ENCODE results near the gene SLC7A10. TPM values are rescaled to one million over a fixed set of nuclear protein-coding genes. Genes with fewer than 3 reads are reported as not detected.
A peak's percentile ranks its signal among the peaks of the same experiment; 100 is the strongest.
"Not testable (repeated sequence)": the region's sequence is repeated elsewhere in the genome, so short reads cannot be mapped to it uniquely, and the experiment has no call there.

The SLC7A10 gene
- total and polyA plus RNA-seq, 2 donors from 2014 or later = 0.41 TPM; not detected in 1

GRCh38 chr19:33192010-33192409 is 33.6 kb downstream of the SLC7A10 start:
- Histone ChIP-seq H3K9me3 (ENCODE audit: control insufficient read depth in 2 of 3, insufficient read depth in 1 of 3, low read length in 3 of 3) (no peaks in the 10 kb centered on the region), H3K36me3 (ENCODE audit: control insufficient read depth in 2 of 3, insufficient read depth in 3 of 3, low read length in 3 of 3) (no peaks in the 10 kb centered on the region), H3K4me1 (ENCODE audit: control insufficient read depth in 2 of 3, insufficient read depth in 2 of 3, low read depth in 1 of 3, low read length in 3 of 3) (peaks cover 0 to 3% (median 0%) of the 10 kb centered on the region in 3 donors), H3K27me3 (ENCODE audit: control insufficient read depth, insufficient read depth, low read length) (no peaks in the 10 kb centered on the region), H3K4me3 (ENCODE audit: low read length in 3 of 3) (no peak overlapping the region), H3K9ac (ENCODE audit: low read length in 3 of 3) (no peak overlapping the region), H3K27ac (ENCODE audit: low read depth in 2 of 2, low read length in 2 of 2) (no peak overlapping the region)
- no peak for TF ChIP-seq CTCF (IDR thresholded peaks at IDR 0.05; ENCODE audit: borderline replicate concordance, extremely low read depth, insufficient read depth)
- intact Hi-C loops (cut with DNase I) = no loop called here
- FAIRE-seq (no peak), DNase-seq (peak in 1 of 5 donors; percentile 23)

GRCh38 chr19:33191501-33191900 is 34.1 kb downstream of the SLC7A10 start:
- H3K9ac ChIP-seq (ENCODE audit: low read length in 3 of 3) = no peak overlapping the region
- no peak overlapping the region for H3K4me3 ChIP-seq (ENCODE audit: low read length in 3 of 3)
- H3K4me1 ChIP-seq (ENCODE audit: control insufficient read depth in 2 of 3, insufficient read depth in 2 of 3, low read depth in 1 of 3, low read length in 3 of 3) = peaks cover 0 to 3% (median 0%) of the 10 kb centered on the region in 3 donors
- TF ChIP-seq CTCF (IDR thresholded peaks at IDR 0.05; ENCODE audit: borderline replicate concordance, extremely low read depth, insufficient read depth) = no peak
- no peaks in the 10 kb centered on the region for H3K27me3 ChIP-seq (ENCODE audit: control insufficient read depth, insufficient read depth, low read length)
- no peaks in the 10 kb centered on the region for H3K9me3 ChIP-seq (ENCODE audit: control insufficient read depth in 2 of 3, insufficient read depth in 1 of 3, low read length in 3 of 3)
- H3K27ac ChIP-seq (ENCODE audit: low read depth in 2 of 2, low read length in 2 of 2) = no peak overlapping the region
- intact Hi-C loops (cut with DNase I) = no loop called here
- no peaks in the 10 kb centered on the region for H3K36me3 ChIP-seq (ENCODE audit: control insufficient read depth in 2 of 3, insufficient read depth in 3 of 3, low read length in 3 of 3)
- DNase-seq (peak in 1 of 5 donors; percentile 35), FAIRE-seq (no peak)

- H3K27ac ChIP-seq (ENCODE audit: low read depth in 2 of 2, low read length in 2 of 2); H3K4me3 ChIP-seq (ENCODE audit: low read length in 3 of 3); H3K27me3 ChIP-seq (ENCODE audit: control insufficient read depth, insufficient read depth, low read length); H3K4me1 ChIP-seq (ENCODE audit: control insufficient read depth in 2 of 3, insufficient read depth in 2 of 3, low read depth in 1 of 3, low read length in 3 of 3); FAIRE-seq; intact Hi-C loops (cut with DNase I); H3K36me3 ChIP-seq (ENCODE audit: control insufficient read depth in 2 of 3, insufficient read depth in 3 of 3, low read length in 3 of 3); H3K9ac ChIP-seq (ENCODE audit: low read length in 3 of 3); H3K9me3 ChIP-seq (ENCODE audit: control insufficient read depth in 2 of 3, insufficient read depth in 1 of 3, low read length in 3 of 3): not testable (repeated sequence)
- peak in 1 of 5 donors; percentile 25 for DNase-seq
Observed at GRCh38 chr19:33191092-33191491, 34.6 kb downstream of the SLC7A10 start.

GRCh38 chr19:33189453-33189852 is 36.2 kb downstream of the SLC7A10 start:
- H3K27me3 ChIP-seq (ENCODE audit: control insufficient read depth, insufficient read depth, low read length) = no peaks in the 10 kb centered on the region
- DNase-seq (no peak), FAIRE-seq (no peak)
- intact Hi-C loops (cut with DNase I) = no loop called here
- TF ChIP-seq CTCF (IDR thresholded peaks at IDR 0.05; ENCODE audit: borderline replicate concordance, extremely low read depth, insufficient read depth) = no peak
- H3K4me3 ChIP-seq (ENCODE audit: low read length in 3 of 3) = no peak overlapping the region
- H3K9ac ChIP-seq (ENCODE audit: low read length in 3 of 3) = no peak overlapping the region
- H3K9me3 ChIP-seq (ENCODE audit: control insufficient read depth in 2 of 3, insufficient read depth in 1 of 3, low read length in 3 of 3) = no peaks in the 10 kb centered on the region
- H3K4me1 ChIP-seq (ENCODE audit: control insufficient read depth in 2 of 3, insufficient read depth in 2 of 3, low read depth in 1 of 3, low read length in 3 of 3) = no peaks in the 10 kb centered on the region
- H3K36me3 ChIP-seq (ENCODE audit: control insufficient read depth in 2 of 3, insufficient read depth in 3 of 3, low read length in 3 of 3) = no peaks in the 10 kb centered on the region
- H3K27ac ChIP-seq (ENCODE audit: low read depth in 2 of 2, low read length in 2 of 2) = no peak overlapping the region
